WTC11 (cell line): ENCODE results near the gene SERINC4. TPM values are rescaled to one million over a fixed set of nuclear protein-coding genes. Genes with fewer than 3 reads are reported as not detected.
A peak's percentile ranks its signal among the peaks of the same experiment; 100 is the strongest.
"Not testable (repeated sequence)": the region's sequence is repeated elsewhere in the genome, so short reads cannot be mapped to it uniquely, and the experiment has no call there.

Source experiments
- ATAC-seq: fragments of 200-7000 bp; cut with Tn5 transposase; 2 replicates; pipeline ENCODE4 v1.10.0; 2021; ENCODE audit warnings: mild to moderate bottlenecking, moderate library complexity
- CTCF ChIA-PET: fragments of 300-600 bp; sonication (Branson Sonifier 250); formaldehyde crosslinking; loops from one replicate; lab custom pipeline; 2021; ENCODE audit warnings: antibody characterized with exemption; lab: Charles Lee
- POLR2A ChIA-PET: fragments of 350-600 bp; sonication (Branson Sonifier 250); formaldehyde crosslinking; loops from one replicate; lab custom pipeline; 2021; ENCODE audit warnings: antibody characterized with exemption; lab: Charles Lee
- DNase-seq: peaks from one replicate; pipeline ENCODE4 v3.0.0; 2021; ENCODE audit warnings: low spot score
- H3K27ac Mint-ChIP-seq: 2 replicates; pipeline ENCODE4 v1.8.0; 2021; ENCODE audit warnings: mixed read lengths
- H3K27me3 Mint-ChIP-seq: 2 replicates; pipeline ENCODE4 v1.8.0; 2021; ENCODE audit warnings: low read depth, mild to moderate bottlenecking, moderate library complexity, mixed read lengths
- H3K36me3 Mint-ChIP-seq: 2 replicates; pipeline ENCODE4 v1.8.0; 2021; ENCODE audit warnings: mixed read lengths
- H3K4me1 Mint-ChIP-seq: 2 replicates; pipeline ENCODE4 v1.8.0; 2022; ENCODE audit warnings: mixed read lengths
- H3K4me3 Mint-ChIP-seq: 2 replicates; pipeline ENCODE4 v1.8.0; 2021; ENCODE audit warnings: mild to moderate bottlenecking, moderate library complexity, mixed read lengths
- H3K9me3 Mint-ChIP-seq: 2 replicates; pipeline ENCODE4 v1.8.0; 2021; ENCODE audit warnings: mixed read lengths
- ARID4B ChIP-seq: sonication (generic); formaldehyde crosslinking; IDR thresholded peaks from 2 replicates; pipeline ENCODE4 v1.8.0; 2023; ENCODE audit warnings: missing genetic modification reagents, mild to moderate bottlenecking, borderline replicate concordance
- ATF1 ChIP-seq: sonication (generic); formaldehyde crosslinking; IDR thresholded peaks from 2 replicates; pipeline ENCODE4 v1.8.1; 2023; ENCODE audit warnings: mild to moderate bottlenecking, moderate library complexity, missing genetic modification reagents
- ELF4 ChIP-seq: sonication (generic); formaldehyde crosslinking; IDR thresholded peaks from 2 replicates; pipeline ENCODE4 v1.8.1; 2022; ENCODE audit warnings: low read depth, mild to moderate bottlenecking, moderate library complexity, missing genetic modification reagents
- ETV6 ChIP-seq: sonication (generic); formaldehyde crosslinking; IDR thresholded peaks from 2 replicates; pipeline ENCODE4 v1.8.1; 2022; ENCODE audit warnings: mild to moderate bottlenecking, missing genetic modification reagents
- FOXK1 ChIP-seq: sonication (generic); formaldehyde crosslinking; IDR thresholded peaks from 2 replicates; pipeline ENCODE4 v1.8.0; 2022; ENCODE audit warnings: mild to moderate bottlenecking, moderate library complexity, missing genetic modification reagents
- NFE2L1 ChIP-seq: sonication (generic); formaldehyde crosslinking; IDR thresholded peaks from 2 replicates; pipeline ENCODE4 v1.8.1; 2023; ENCODE audit warnings: missing genetic modification reagents
- TEAD4 ChIP-seq: sonication (generic); formaldehyde crosslinking; IDR thresholded peaks from 2 replicates; pipeline ENCODE4 v1.8.0; 2022; ENCODE audit warnings: mild to moderate bottlenecking, missing genetic modification reagents
- USF2 ChIP-seq: sonication (generic); formaldehyde crosslinking; IDR thresholded peaks from 2 replicates; pipeline ENCODE4 v1.8.1; 2023; ENCODE audit warnings: mild to moderate bottlenecking, missing genetic modification reagents, moderate library complexity
- ZNF138 ChIP-seq: sonication (generic); formaldehyde crosslinking; conservative IDR thresholded peaks from 2 replicates; pipeline ENCODE4 v1.8.1; 2022; ENCODE audit warnings: mild to moderate bottlenecking, moderate library complexity, missing genetic modification reagents
- ZNF317 ChIP-seq: sonication (generic); formaldehyde crosslinking; IDR thresholded peaks from 2 replicates; pipeline ENCODE4 v1.8.1; 2023; ENCODE audit warnings: low read depth, mild to moderate bottlenecking, moderate library complexity, missing genetic modification reagents, borderline replicate concordance
- ZNF532 ChIP-seq: fragments of 250-450 bp; sonication (Bioruptor Pico); IDR thresholded peaks from 2 replicates; pipeline ENCODE4 v1.9.0; 2021; ENCODE audit warnings: mild to moderate bottlenecking, borderline replicate concordance
- total RNA-seq: library from RNA; stranded (reverse); gene quantifications from 3 replicates; pipeline ENCODE4 v1.2.3, GENCODE V29; 2021
- TF ChIP-seq, protein P1 (sequence below): sonication (generic); formaldehyde crosslinking; conservative IDR thresholded peaks from 2 replicates; pipeline ENCODE4 v1.8.1; 2023; ENCODE audit warnings: mild to moderate bottlenecking, low read depth, missing genetic modification reagents, moderate library complexity

SERINC4 gene
- total RNA-seq, 1 experiment from 2014 or later, result not detected

DNA sequence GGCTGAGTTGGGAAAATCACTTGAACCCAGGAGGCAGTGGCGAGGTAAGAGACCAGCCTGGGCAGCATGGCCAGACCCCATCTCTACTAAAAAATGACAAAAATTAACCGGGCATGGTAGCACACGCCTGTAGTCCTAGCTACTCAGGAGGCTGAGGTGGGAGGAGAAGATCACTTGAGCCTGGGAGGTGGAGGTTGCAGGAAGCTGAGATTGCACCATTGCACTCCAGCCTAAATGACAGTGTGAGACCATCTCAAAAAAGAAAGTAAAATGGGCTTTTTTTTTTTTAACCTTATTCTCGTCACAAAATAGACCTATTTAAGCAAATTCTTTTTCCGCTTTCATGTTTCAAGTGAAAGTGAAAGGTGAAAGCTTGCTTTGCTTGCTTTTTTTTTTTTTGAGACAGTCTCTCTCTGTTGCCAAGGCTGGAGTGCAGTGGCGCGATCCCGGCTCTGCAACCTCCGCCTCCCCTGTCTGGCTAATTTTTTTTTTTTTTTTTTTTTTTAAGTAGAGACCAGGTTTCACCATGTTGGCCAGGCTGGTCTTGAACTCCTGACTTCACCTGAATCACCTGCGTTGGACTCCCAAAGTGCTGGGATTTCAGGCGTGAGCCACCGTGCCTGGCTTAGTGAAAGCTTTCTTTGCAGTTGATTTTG is 50.2 kb downstream of the SERINC4 start (continued):
- no peak for TF ChIP-seq ZNF532 (CRISPR knock-in tag)
- TF ChIP-seq, all 79 proteins: peak for 0

DNA sequence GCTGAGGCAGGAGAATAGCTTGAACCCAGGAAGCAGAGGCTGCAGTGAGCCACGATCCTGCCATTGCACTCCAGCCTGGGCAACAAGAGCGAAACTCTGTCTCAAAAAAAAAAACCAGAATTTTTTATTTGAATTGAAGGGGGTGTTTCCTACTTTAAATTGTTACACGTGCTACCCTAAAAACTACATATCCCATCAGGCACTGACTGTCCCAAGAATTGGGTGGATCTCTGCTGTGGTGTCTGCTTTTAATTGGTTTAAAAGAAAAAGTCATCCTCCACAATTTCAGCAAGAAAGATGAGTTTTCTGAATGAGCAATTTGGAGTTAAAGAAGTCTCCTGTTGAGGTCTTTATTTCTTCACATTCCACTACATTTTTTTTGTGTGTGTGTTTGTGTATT is 51.6 kb downstream of the SERINC4 start:
- no peak for TF ChIP-seq TEAD4
- TF ChIP-seq, protein P1, sequence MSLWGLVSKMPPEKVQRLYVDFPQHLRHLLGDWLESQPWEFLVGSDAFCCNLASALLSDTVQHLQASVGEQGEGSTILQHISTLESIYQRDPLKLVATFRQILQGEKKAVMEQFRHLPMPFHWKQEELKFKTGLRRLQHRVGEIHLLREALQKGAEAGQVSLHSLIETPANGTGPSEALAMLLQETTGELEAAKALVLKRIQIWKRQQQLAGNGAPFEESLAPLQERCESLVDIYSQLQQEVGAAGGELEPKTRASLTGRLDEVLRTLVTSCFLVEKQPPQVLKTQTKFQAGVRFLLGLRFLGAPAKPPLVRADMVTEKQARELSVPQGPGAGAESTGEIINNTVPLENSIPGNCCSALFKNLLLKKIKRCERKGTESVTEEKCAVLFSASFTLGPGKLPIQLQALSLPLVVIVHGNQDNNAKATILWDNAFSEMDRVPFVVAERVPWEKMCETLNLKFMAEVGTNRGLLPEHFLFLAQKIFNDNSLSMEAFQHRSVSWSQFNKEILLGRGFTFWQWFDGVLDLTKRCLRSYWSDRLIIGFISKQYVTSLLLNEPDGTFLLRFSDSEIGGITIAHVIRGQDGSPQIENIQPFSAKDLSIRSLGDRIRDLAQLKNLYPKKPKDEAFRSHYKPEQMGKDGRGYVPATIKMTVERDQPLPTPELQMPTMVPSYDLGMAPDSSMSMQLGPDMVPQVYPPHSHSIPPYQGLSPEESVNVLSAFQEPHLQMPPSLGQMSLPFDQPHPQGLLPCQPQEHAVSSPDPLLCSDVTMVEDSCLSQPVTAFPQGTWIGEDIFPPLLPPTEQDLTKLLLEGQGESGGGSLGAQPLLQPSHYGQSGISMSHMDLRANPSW (CRISPR knock-in tag), result no peak
- TF ChIP-seq ETV6 (CRISPR knock-in tag), result no peak
- no peak for TF ChIP-seq FOXK1 (CRISPR knock-in tag)
- TF ChIP-seq ZNF317 (CRISPR knock-in tag), result no peak
- Mint-ChIP-seq H3K4me1 (peaks cover 33% of the 10 kb centered on the region), H3K27me3 (no peaks in the 10 kb centered on the region), H3K9me3 (no peaks in the 10 kb centered on the region), H3K36me3 (peaks cover 27% of the 10 kb centered on the region), H3K27ac (no peak overlapping the region), H3K4me3 (peak overlapping the region; percentile 96)
- no peak for ATAC-seq
- ChIA-PET POLR2A (no interaction called here), CTCF (no interaction called here)
- no peak for DNase-seq

GRCh38 chr15:43746903-43747309 is 53.1 kb downstream of the SERINC4 start:
- H3K36me3 Mint-ChIP-seq, result peaks cover 17% of the 10 kb centered on the region
- DNase-seq, H3K27me3 Mint-ChIP-seq, CTCF ChIA-PET, H3K9me3 Mint-ChIP-seq, ATAC-seq, POLR2A ChIA-PET: not testable (repeated sequence)
- H3K4me1 Mint-ChIP-seq, result peaks cover 33% of the 10 kb centered on the region
- H3K27ac Mint-ChIP-seq, result peak overlapping the region; percentile 99
- peak overlapping the region; percentile 96 for H3K4me3 Mint-ChIP-seq

GRCh38 chr15:43746245-43746902 is 53.6 kb downstream of the SERINC4 start, which contains the start of gene PDIA3:
PDIA3 (plus strand) TSS chr15:43746438; CDS start chr15:43746540, 102 bp downstream.
- H3K9me3 Mint-ChIP-seq, H3K27me3 Mint-ChIP-seq: not testable (repeated sequence)
- POLR2A ChIA-PET, result interaction anchor here (1.3 kb wide), 1 partner anchor 9 kb away, joined by 4 read pairs; no protein-coding TSS in a partner anchor
- ATAC-seq (peak; percentile 94), DNase-seq (peak; percentile 97)
- CTCF ChIA-PET, result interaction anchor here (1.2 kb wide), 1 partner anchor 235 kb away, joined by 3 read pairs; no protein-coding TSS in a partner anchor
- peak within 1 kb of the TSS; percentile 96 for H3K4me3 Mint-ChIP-seq
- peaks cover 13% of the 10 kb centered on the region for H3K36me3 Mint-ChIP-seq
- peak within 1 kb of the TSS; percentile 99 for H3K27ac Mint-ChIP-seq
- peaks cover 33% of the 10 kb centered on the region for H3K4me1 Mint-ChIP-seq
- TF ChIP-seq ZNF138 (CRISPR knock-in tag) (0 out of 2 replicates have a peak, but pooled peaks have one; percentile 4), ATF1 (peak; percentile 60; the same call in 1 of the 2 replicates), ARID4B (peak; percentile 84), ELF4 (CRISPR knock-in tag) (peak; percentile 43; the same call in 1 of the 2 replicates), USF2 (CRISPR knock-in tag) (peak; percentile 41), NFE2L1 (0 out of 2 replicates have a peak, but pooled peaks have one; percentile 71)
